Stimulated activated CD4-positive, alpha-beta T cell treated with anti-CD3 and anti-CD28 coated beads, Interleukin-2, amount 100 ng/mL, for 4 hours (primary cell): ENCODE results near the gene ZG16.
A peak's percentile ranks its signal among the peaks of the same experiment; 100 is the strongest.
"Not testable (repeated sequence)": the region's sequence is repeated elsewhere in the genome, so short reads cannot be mapped to it uniquely, and the experiment has no call there.

Experiments used
- DNase-seq: peaks from one replicate; pipeline ENCODE4 v3.0.0-alpha.2; 2020; ENCODE audit warnings: low read depth

Gene ZG16

DNA sequence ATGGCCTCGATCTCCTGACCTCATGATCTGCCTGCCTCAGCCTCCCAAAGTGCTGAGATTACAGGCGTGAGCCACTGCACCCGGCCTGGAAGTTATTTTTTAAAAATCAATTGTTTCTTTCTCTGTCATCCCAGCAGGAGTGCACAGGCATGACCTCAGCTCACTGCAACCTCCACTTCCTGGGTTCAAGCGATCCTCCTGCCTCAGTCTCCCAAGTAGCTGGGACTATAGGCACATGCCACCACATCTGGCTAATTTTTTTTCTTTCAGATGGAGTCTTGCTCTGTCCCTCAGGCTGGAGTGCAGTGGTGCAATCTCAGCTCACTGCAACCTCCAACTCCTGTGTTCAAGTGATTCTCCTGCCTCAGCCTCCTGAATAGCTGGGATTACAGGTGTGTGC lies 9.1 kb downstream of the ZG16 start:
- DNase-seq, result not testable (repeated sequence)

DNA sequence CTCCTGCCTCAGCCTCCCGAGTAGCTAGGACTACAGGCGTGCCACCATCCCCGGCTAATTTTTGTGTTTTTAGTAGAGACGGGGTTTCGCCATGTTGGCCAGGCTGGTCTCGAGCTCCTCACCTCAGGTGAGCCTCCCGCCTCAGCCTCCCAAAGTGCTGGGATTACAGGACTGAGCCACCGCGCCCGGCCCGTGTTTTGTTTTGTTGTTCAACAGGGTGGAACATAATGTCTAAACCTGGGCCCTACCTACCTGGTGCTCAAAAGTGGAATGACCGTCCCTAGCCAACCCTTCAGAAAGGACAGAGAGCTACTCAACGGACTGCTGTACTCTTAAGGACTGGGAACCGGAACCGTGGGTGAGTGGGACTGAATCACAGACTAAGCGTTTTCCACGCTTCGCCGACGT lies 11.7 kb downstream of the ZG16 start:
- no peak for DNase-seq

DNA sequence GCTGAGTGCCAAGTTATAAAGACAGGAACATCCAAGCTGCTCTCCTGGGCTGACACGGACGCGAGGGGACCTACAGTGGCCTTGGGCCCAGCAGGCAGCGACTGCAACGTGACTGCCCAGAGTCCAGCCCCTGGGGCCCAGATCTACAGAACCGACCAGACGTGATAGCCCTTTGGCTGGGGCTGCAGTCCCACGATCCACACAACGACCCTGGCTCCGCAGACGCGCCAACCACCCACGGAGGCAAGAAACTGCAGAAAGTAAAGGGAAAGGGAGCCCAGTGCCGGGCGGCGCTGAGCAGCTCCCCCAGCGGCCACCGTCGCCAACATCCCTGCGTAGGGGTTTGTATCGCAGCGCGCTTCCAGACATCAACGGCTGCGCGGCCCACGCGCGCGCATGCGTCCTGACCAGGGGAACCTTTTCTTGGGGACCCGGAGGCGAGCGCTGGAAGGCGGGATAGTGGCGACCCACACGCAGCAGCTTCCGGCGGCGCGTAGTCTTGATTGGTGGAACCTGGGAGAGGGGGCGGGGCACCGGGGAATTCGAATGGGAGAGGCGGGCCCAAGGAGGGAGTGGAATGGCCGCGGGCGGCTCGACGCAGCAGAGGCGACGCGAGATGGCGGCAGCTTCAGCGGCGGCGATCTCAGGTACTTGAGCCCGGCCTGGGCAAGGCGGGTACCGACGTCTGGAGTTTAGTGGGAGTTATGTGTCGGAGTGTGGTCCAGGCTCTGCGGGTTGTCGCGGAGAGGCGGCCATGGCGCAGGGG lies 12.3 kb downstream of the ZG16 start, which contains the start of gene KIF22:
Gene KIF22, plus strand, starts transcription at position 569 of the 766 bp plus-strand sequence. Its CDS starts 9 bp downstream, at position 578.
- DNase-seq, result peak; percentile 99

- no peak for DNase-seq
Measured at GRCh38 chr16:29790949-29791844, 13.1 kb downstream of the ZG16 start.

DNA sequence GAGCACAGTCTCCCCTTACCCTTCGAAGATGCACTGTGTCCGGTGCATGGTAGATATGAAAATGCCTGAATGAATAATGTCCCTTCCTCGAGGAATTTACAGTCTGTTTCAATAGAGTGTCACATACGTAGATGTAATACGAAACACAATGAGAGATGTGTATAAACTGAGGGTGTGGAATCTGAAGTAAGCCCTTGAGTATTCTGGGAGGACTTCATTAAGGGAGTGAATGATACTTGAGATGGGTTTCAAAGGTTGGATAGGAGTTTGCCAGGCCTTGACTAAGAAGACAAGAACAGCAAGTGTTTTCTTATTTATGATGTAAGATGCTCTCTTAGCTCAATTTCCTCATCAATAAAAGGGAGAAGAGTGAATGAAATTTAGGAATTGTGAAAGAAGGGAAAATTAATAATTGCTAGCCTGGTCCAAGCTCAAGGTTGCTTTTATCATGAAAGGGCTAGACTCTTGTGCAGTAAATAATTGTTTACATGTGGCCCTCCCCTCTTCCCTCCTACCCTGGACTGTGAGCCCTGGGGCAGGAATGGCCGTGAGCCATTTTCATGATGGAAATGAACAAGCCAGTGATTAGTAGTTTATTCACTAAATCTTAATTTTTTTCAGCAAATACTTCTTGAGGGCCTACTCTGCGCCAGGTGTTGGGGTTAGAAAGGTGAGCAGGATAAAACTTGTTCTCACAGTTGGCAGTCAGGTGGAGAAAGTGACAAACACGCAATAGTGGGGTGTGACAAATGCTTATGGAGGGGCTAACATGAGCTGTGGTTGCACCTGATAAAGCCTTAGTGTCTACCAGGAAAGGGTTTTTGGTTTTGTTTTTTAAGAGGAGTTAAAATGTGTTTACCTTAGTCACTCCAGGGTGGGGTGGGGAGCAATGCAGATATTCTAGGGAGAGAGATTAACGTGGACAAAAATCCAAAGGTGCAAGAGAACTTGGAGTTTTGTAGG lies 14.1 kb downstream of the ZG16 start:
- no peak for DNase-seq

GRCh38 chr16:29793153-29793552 lies 15.1 kb downstream of the ZG16 start:
- not testable (repeated sequence) for DNase-seq

DNA sequence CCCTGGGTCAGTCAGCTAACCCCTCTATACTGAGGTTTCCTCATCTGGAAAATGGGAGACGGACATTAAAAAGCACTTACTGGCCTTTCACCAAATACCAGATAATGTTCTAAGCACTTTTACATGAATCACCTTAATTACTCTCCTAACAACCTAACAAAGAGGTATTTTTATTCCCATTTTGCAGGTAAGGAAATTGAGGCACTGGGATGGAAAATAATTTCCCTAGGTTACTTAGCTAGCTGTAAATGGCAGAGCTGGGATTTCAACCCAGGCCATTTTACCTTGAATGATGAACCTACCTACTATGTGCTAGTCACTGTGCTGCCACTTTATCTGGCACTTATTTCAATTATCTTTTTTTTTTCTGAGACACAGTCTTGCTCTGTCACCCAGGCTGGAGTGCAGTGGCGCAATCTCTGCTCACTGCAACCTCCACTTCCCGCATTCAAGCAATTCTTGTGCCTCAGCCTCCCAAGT lies 16.2 kb downstream of the ZG16 start:
- no peak for DNase-seq

DNA sequence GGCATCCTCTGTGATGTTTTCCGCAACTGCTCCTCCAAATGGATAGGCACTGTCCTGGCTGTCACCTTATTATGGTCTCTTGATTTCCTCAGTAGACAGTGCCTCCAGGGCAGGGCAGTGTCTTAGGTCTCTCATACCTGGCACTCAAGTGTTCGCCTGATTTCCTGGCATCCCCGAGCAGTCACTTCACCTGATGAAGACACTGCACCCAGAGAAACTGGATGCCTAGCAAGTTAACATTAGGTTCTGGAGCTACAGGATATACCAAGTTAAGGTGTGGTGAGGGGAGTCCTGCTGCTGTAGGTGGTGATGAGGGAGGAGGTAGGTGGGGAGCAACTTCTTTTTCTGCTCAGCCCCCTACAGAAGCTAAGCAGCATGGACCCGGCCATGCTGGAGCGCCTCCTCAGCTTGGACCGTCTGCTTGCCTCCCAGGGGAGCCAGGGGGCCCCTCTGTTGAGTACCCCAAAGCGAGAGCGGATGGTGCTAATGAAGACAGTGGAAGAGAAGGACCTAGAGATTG lies 24.4 kb downstream of the ZG16 start:
- no peak for DNase-seq

GRCh38 chr16:29804020-29804419 lies 26.0 kb downstream of the ZG16 start:
- no peak for DNase-seq

GRCh38 chr16:29804455-29805231 lies 26.6 kb downstream of the ZG16 start:
- DNase-seq, result no peak

GRCh38 chr16:29805232-29806098 lies 27.4 kb downstream of the ZG16 start:
- peak; percentile 95 for DNase-seq

- DNase-seq, result peak; percentile 66
Measured at GRCh38 chr16:29806099-29806579, 28.1 kb downstream of the ZG16 start, which contains the start of gene MAZ. MAZ (plus strand) TSS chr16:29806529; CDS start chr16:29806702, 173 bp downstream.

- DNase-seq, result no peak
Measured at GRCh38 chr16:29806641-29807425, 28.8 kb downstream of the ZG16 start.

- peak; percentile 83 for DNase-seq
Measured at GRCh38 chr16:29807426-29808218, 29.6 kb downstream of the ZG16 start.

- DNase-seq, result no peak
Measured at GRCh38 chr16:29808219-29808900, 30.3 kb downstream of the ZG16 start.

- no peak for DNase-seq
Measured at GRCh38 chr16:29809031-29809747, 31.1 kb downstream of the ZG16 start.
